AG10803 (cell line): ENCODE data around the gene AKT3.

Experiments
- DNase-seq: peaks from one replicate; pipeline ENCODE4 v3.0.0; 2010; ENCODE audit warnings: low read depth
- H3K4me3 ChIP-seq: 2 replicates; pipeline ENCODE4 v1.5.1; 2011; ENCODE audit warnings: mild to moderate bottlenecking, low read length, control low read depth
- CTCF ChIP-seq: conservative IDR thresholded peaks from 2 replicates; pipeline ENCODE4 v1.5.1; 2011; ENCODE audit warnings: mild to moderate bottlenecking, low read length, control low read depth, inconsistent platforms

The AKT3 gene

GRCh38 chr1:243587823-243588560, 262.1 kb downstream of the AKT3 start:
- no peak for DNase-seq
- TF ChIP-seq CTCF = no peak
- H3K4me3 ChIP-seq = no peak overlapping the region

- DNase-seq = no peak
- H3K4me3 ChIP-seq = no peak overlapping the region
- no peak for TF ChIP-seq CTCF
Observed at GRCh38 chr1:243587285-243587684, 262.8 kb downstream of the AKT3 start.

- TF ChIP-seq CTCF = no peak
- no peak for DNase-seq
- no peak overlapping the region for H3K4me3 ChIP-seq
Observed at GRCh38 chr1:243585982-243586381, 264.1 kb downstream of the AKT3 start.

GRCh38 chr1:243582326-243582725, 267.7 kb downstream of the AKT3 start:
- TF ChIP-seq CTCF = no peak
- H3K4me3 ChIP-seq = no peak overlapping the region
- DNase-seq = peak; percentile 78

- no peak for TF ChIP-seq CTCF
- DNase-seq = no peak
- H3K4me3 ChIP-seq = no peak overlapping the region
Observed at GRCh38 chr1:243580984-243581383, 269.1 kb downstream of the AKT3 start.

- no peak for DNase-seq
- TF ChIP-seq CTCF = no peak
- no peak overlapping the region for H3K4me3 ChIP-seq
Observed at GRCh38 chr1:243580072-243580471, 270.0 kb downstream of the AKT3 start.

GRCh38 chr1:243575070-243575469, 275.0 kb downstream of the AKT3 start:
- DNase-seq = no peak
- no peak for TF ChIP-seq CTCF

More at GRCh38 chr1:243575070-243575469, 275.0 kb downstream of the AKT3 start:
- no peak overlapping the region for H3K4me3 ChIP-seq
